Fibroblast of skin of right quadriceps (primary cell): ENCODE measurements around the gene HAND1.
"Not testable (repeated sequence)": the region's sequence is repeated elsewhere in the genome, so short reads cannot be mapped to it uniquely, and the experiment has no call there.

Experiments used
- DNase-seq: peaks from one replicate; pipeline ENCODE4 v3.0.0-alpha.2; 2013

The HAND1 gene

DNA sequence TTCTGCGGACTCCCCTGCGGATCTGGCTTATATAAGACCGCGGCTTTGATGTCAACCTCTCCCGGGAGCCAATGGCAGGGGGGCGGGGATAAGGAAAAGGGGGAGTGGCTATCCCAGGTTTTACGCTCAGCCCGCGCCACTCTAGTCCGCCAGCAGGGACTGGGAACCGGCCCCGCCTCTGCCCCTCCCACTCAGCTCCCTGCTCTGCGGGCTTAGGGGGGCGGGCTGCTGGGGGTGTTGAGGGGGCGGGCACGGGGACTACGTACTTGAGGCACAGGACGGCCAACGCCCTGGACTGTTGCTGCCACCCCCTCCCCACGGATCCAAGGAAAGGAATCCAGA, at the start of gene HAND1:
Gene HAND1 (minus strand): TSS at position 4 of the 342 bp plus-strand sequence. CDS start 219 bp downstream, outside the sequence.
- no peak for DNase-seq

DNA sequence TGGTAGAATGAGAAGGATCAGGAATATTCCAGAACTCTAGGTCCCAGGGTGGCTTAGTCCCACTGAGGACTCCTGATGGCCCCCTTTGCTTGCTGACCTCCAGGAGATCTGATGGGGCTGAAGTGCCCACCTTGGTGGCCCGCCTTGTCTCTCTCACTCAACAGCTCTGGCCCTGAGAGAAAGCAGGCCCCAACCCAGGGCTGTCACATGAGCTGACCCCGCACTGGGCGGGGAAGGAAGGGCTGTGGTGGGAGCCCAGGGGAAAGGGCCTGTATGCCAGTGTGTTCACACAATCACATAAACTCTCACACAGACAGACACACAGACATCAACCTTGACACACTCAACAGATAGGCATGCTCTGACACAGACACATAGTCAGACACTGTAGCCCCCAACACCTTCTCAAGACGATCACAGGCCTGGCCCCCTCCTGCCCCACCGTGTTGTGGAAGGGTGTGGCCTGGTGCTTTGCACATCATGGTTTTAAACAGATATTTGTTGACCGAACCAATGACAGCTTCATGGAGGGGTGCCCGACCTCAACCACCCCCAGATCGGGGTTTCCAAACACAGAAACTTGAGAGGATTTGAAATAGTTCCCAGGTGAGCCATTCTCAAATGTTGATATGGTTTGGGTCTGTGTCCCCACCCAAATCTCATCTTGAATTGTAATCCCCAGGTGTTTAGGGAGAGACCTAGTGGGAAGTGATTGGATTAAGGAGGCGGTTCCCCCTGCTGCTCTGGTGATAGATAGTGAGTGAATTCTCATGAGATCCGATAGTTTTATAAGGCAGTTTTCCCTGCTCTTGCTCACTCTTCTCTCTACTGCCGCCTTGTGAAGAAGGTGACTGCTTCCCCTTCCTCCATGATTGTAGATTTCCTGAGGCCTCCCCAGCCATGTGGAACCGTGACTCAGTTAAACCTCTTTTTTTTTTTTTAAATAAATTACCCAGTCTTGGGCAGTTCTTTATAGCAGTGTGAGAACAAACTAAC, 48.5 kb upstream of the HAND1 start:
- no peak for DNase-seq

DNA sequence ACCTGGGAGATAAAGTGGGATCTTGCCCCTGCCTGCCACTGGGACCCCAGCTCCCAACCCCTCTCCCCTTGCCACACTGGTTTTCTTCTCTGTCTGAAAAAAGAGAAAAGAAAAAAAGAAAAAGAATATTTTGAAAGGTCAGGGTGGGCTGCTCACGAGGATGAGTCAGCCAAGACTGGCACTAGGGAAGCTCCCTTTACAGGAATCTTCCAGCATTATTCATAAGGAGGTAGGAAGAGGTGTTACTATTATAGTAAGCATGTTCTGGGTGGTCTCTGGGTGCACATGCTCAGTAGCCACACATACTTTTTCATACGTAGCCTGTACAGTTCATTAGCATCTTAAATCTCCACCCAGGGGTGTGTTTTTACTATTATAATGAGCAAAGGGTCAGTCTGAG, 46.8 kb upstream of the HAND1 start:
- DNase-seq = no peak

DNA sequence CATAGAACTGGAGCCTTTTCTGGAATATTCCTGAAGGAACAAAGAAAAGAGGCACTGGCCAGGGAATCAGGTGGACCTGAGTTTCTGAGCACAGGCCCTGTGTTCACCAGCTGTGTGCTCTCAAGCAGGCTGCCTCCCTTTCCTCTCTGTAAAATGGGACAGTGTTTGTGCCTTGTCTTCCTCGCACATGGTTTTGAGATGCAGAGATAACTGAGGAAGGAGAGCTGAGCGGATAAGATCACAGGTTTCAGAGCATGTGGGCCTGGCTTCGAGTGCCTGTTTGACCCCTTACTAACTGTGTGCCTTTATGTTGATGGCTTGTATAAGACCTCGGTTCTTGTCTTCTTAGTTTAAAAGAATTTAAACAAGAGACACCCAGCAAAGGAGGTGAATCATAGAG, 46.2 kb upstream of the HAND1 start:
- DNase-seq = no peak

DNA sequence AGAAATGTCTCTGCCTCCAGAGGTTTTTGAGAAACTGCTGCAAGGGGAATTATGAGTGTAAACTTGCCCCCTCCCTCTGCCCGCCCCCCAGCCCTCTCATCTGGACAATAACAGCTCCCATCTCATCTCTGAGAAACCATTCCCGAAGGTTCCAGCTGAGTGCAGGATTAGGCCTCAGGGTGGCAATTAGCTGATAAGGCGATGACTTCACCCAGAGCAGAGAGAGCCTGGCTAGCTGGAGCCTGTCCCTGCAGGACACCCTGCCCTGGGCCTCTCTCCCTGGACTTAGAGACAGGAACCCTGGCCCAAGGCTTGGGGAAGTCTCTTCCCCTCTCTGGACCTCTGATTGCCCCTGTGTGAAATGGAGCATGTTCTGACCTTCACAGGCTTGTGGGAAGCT, 45.7 kb upstream of the HAND1 start:
- DNase-seq = no peak

DNA sequence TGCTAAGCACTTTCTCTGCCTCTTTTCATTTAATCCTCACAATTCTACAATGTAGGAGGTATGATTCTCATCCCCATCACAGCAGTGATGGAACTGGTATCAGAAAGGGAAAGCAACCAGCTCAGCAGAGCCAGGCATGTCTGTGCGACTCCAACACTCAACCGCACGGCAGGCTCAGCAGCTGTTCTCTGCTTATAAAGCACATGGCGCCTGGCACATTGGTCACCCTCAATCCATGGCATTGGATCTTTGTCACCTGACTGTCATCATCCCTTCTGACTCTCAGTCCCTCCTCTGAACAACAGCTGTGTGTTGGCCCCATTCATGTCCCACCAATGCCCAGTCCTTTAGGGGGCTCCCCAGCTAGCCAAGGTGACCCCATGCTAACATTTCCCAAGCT, 45.1 kb upstream of the HAND1 start:
- DNase-seq = no peak

DNA sequence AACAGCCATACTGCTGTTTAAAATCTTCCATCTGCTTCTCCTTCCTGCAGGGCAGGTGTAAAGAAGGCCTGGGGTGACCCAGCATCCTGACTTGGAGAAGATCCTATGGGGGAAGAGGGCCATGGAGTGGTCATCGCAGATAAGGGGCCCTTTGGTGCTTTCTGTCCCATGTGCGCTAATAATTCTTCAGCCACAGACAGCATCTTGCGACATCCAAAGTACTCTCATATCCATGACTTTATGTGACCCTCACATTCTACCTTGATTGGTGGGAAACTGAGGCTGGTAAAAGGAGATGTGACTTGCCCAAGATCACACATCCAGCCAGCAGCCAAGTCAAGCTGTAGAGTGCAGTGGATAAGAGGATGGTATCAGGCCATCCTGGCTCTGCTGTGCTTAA, 44.3 kb upstream of the HAND1 start:
- DNase-seq = no peak

DNA sequence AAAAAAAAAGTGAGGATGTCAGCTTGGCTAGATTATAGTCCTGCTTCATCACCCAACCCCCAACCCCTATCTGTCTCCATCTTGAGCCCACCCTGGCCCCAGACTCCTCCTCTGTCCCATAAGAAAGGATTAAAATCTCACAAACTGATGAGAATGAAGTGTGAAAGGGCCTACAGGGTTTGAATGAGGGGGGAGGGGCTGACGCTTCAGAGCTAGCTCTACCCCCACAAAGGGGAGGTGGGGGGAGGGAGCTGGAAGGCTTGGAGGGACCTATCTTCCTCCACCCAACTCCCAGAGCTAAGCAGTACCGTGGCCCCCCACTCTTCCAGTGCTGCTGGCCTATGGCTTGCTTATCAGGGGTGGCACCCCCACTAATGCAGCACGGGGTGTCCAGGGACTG, 43.7 kb upstream of the HAND1 start:
- DNase-seq = no peak

DNA sequence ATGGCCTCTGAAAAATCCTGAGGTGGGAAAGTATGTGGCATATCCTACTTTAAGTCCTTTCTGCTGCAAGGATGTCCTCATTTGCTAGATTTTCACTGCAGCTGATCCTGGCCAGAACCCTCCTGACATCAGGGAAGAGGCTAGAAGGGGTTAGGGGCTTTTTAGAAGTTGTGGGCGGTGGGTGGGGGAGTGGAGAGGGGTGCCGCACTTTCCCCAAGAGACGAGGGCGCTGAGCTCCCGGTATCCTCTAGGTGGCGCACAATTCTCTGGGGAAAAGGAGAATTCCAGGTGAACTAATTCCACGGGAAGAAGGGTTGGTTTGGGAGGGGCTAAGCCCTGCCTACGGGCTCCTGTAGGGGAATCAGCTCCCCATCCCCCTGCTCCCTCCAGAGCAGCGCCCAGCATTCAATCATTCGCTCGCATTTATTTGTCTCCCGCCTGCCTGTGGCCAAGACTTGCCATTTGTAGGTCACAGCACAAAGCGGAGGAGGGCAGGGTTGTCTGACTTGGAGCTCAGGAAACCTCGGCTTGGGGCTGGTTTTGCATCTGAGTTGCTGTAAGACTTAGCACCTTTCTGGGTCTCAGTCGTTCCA, 42.9 kb upstream of the HAND1 start:
- no peak for DNase-seq

DNA sequence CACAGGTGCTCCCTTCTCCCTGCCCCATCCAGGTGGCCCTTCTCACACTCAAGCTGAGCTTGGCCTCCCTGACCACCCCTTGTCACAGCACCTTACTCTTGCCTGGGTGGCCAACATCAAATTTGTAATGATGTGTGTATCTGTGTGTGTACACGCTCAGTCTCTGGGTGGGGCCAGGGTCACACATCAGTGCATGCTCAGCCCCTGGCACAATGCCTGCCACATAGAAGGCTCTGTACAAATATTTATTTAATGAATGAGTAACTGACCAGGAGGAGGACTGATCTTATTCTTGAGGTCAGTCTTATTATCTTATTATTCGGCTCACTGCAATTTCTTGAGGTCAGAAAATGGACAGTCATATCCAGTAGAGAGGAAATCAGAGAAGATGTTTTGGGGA, 41.3 kb upstream of the HAND1 start:
- no peak for DNase-seq

DNA sequence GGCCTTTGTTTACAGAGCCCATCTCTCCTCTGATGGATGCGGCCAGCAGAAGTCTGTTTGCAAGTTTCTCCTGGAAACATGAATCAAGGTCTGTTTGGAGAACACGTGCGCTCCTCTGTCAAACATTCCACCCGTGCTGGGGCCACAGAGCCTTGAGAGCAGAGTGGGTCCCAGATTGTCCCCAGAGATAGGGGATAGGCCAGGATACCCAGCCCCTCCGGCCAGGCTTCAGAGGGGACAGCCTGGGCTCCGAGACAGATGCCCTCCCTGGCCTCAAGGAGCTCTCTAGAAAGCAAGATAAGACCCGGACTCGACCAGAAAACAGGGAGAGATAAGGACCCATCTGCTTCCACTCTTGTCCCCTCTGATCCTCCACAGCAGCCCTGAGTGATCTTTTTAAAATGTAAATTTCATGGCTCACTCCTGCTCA, 40.4 kb upstream of the HAND1 start:
- no peak for DNase-seq

DNA sequence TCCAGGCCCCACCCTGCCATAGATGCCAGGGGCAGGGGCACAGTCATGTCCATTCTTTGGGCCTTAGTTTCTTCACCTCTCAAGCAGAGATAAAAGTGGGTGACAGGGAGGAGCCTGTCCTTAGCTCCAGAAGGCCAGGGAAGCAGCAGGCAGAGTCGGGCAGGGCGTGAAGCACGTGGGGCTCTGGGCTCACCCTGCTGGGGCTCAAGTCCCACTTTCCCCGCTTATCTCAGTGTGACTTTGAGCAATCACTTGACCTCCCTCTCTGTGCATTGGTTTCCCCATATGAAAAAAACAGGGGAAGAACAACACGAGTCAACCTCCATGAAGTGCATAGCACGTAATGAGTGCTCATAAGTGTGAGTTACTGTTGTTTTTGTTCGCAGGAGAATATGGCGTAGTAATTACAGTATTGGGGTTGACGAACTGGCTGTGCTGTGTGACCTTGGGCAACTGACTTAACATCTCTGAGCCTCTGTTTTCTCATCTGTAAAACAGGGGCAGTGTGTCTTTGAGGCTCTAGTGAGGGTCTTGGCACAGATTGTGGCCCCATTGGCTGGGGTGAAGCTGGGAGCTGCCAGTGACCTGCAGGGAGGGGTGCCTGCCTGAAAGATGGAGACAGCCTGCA, 39.9 kb upstream of the HAND1 start:
- DNase-seq = no peak

DNA sequence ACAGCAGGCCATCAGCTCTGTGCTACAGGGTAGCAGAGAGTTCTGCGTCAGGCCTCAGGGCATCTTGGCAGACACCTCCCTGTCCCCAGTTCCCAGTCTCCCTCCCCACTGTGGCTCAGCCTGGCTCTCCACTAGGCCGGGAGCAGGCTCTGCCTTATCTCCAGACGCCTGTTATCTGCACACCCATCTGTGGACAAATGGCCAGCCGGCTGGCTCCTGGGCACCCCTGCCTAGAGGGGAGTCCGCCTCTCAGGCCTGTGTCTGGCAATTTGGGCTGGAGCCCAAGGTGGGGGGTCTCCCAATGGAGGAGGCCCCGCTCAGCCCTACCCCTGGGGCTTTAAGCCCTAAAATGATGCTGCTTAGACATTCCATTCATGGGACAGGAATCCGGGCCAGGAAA, 39.2 kb upstream of the HAND1 start:
- no peak for DNase-seq

DNA sequence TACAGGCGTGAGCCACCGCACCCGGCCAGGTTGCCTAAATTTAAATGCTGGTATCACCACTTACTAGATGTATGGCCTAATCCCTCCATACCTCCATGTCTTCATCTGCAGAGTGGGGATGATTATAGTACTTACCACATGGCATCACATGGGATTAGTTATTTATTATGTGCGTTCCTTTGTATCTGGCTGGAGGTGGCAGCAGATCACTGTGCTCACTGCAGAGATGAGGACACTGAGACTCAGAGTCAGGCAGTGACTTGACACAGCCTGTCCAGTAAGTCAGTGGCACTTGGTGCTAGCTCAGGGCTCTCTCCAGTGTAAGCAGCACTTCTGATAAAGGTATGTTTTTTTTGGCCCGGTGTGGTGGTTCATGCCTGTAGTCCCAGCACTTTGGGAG, 38.4 kb upstream of the HAND1 start:
- no peak for DNase-seq

DNA sequence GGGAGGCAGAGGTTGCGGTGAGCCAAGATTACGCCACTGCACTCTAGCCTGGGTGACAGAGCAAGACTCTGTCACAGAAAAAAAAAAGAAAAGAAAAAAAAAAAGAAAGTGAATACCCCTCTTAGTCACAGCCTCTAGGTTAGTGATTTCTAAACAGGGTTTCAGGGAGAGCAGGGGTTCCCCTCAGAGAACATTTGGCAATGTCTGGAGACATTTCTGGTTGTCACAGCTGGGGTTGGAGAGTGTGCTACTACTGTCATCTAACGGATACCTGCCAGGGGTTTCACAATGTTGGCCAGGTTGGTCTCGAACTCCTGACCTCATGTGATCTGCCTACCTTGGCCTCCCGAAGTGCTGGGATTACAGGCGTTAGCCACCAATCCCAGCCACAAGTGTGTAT, 37.5 kb upstream of the HAND1 start:
- not testable (repeated sequence) for DNase-seq

DNA sequence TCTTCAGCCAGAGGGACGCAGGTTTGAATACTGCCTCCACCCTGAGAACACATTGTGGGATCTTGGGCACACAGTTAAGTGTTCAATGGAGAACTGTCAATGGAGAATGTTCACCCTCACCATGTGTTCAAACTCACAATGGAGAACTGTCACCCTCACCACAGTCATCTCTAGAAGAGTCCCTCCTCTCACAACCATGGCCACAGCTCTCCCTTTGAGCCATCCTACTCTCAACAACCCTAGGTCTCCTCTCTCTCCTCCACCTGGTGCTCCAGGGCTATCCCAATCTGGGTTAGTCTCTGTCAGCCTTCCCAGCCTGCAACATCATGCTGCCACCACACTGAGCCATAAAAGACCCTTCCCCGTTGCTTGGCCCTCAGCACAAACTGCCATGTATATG, 36.3 kb upstream of the HAND1 start:
- DNase-seq = no peak

DNA sequence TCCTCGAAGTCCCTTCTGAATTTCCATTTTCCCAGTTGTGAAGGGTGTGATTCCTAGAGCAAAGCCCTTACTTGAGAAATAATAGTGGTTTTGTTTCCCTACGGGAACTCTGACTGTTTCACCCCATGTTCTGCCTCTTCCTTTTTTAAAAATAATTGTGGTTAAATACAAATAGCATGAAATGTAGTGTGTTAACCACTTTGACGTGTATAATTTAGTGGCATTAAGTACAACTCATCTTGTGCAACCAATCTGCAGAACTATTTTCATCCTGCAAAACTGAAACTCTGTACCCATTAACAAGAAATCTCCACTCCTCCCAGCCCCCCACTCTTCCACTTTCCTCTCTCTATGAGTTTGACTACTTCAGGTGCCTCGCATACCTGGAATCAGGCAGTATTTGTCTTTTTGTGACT, 35.6 kb upstream of the HAND1 start:
- DNase-seq = peak; percentile 48

DNA sequence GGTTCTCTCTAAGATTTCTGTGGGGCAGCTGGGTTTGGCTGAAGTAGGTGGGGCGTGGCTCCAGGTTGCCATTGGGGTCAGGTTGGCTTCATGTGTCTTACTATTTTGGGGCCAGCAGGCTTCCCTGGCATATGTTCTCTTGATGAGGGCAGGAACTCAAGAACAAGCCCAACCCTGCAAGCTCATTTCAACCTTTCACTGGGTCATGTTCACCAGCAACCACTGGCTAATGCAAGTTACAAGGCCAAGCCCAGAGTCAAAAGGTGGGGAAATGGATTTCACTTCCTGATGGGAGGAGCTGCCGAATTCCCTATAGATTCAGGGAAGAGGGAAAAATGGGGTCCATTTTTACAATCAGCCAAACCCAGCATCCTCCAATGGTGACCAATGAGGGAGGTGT, 34.0 kb upstream of the HAND1 start:
- no peak for DNase-seq

DNA sequence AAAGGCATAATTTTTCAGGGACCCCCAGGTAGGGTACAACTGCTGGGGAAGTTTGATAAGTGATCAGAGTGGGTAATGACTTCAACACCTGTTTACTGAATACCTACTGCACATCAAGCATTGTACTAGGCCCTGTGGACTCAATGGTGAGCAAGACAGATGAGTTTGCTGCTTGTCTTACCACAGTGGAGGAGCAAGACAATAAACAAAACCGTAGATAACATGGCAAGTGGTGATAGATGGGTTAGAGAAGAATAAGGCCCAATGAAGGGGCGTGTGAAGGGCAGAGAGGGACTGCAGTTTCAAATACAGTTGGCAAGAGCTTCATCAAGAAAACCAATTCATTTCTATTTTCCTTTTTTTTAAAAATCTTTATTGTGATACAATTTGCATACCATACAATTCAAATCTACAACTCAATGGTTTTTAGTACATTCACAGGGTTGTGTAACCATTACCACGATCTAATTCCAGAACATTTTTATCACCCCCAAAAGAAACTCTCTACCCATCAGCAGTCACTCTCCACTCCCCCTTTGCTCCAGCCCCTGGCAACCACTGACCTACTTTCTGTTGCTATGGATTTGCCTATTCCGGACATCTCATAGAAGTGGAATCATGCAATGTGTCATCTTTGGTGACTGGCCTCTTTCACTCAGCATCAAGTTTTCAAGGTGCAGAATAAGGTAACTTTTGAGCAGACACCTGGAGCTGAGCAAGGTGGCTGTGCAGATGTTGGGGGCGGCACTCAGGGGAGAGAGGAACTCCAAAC, 31.9 kb upstream of the HAND1 start:
- peak; percentile 14 for DNase-seq

DNA sequence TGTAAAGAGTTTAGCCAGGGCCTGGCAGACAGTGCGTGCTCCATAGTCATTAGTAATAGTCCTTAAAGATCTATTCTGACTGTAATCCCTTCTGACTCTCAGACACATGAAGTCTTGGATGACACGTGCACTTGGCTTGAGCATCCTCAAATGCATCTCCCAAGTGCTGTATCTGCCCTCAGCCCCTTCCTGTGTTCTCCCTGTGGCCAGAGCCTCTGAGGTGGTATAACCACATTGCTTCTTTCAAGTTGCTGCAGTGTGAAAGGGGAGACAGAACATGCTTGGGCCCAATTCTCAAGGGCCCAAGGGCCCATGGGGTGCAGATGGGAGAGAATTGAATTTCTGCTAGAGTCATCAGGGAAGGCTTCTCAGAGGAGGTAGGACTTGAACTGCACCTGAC, 30.1 kb upstream of the HAND1 start:
- no peak for DNase-seq

DNA sequence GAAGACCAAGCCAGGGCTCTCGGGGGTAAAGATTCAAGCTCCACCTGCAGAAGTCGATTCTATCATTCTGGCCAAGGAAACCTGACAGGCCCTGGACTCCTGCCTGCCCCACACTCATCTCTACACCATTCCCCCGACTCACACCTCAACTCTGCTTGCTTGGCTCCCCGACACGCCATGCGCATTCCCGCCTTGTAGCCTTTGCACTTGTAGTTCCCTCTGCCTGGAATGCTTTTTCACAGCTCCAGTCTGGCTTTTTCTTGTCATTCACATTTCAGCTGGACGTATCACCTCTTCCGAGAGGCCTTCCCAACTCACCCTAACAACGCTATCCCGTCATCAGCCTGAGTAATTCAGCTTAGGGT, 28.7 kb upstream of the HAND1 start:
- DNase-seq = no peak

DNA sequence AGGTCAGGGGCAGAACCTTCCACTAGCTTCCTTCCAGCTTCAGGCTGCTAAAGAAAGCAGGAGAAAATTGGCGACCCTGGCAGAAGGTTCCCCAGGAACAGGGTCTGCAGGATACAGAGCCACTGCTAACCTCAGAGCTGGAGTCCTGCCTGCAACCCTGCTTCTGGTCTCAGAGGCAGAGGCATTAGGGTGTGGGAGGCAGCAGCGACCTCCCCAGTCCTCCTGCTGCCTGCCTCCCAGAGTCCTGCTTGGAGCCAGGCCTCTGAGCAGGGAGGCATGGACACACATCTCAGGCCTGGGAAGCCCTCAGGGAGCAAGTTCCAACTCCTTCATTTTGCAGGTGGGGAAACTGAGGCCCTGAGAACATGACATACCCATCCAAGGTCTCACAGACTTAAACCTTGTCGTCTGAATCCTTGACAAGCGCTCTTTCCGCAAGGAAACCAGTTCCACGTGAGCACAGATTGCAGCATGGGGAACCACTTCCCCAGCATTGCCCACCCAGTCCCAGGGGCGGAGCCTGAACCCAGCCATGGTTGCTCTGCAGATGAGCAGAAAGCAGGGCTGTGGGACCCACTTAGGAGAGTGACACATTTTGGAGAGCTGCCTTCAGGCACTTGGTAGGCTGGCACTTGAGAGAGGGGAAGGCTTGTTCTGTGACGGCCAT, 28.2 kb upstream of the HAND1 start:
- DNase-seq = no peak

DNA sequence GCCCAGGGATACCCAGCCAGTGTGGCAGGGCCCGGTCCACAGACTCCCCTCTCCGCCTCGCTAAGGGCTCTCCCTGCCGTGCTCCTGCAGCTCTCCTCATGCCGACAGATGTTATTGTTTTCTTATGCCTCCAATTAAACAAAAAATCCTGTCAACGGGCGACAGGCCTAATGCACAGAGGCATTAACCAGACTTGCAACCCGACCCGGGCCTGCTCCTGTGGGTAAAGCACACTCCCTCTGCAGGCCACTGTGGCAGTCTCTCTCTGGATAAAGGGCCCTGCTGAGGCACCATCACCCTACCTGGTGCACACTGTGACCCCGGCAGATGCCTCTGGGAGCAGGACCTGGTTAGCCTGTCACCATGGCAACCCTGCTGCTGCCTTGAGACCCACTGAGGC, 27.5 kb upstream of the HAND1 start:
- DNase-seq = no peak
